ENCODE data around the gene HACL1.

HACL1 gene

GRCh38 chr3:15579051-15579450 is 22.3 kb downstream of the HACL1 start:
- H3K4me3 ChIP-seq (replicated peaks; ENCODE audit: low read depth, low read length): no peak overlapping the region
- no peak for TF ChIP-seq CTCF (IDR thresholded peaks at IDR 0.05; ENCODE audit: low read depth, low read length, missing control alignments)
- DNase-seq (ENCODE audit: extremely low read depth, low read depth): no peak

GRCh38 chr3:15578289-15578867 is 23.0 kb downstream of the HACL1 start:
- DNase-seq (ENCODE audit: extremely low read depth, low read depth): no peak
- TF ChIP-seq CTCF (IDR thresholded peaks at IDR 0.05; ENCODE audit: low read depth, low read length, missing control alignments): no peak
- H3K4me3 ChIP-seq (replicated peaks; ENCODE audit: low read depth, low read length): no peak overlapping the region

GRCh38 chr3:15576475-15576874 is 24.9 kb downstream of the HACL1 start:
- TF ChIP-seq CTCF (IDR thresholded peaks at IDR 0.05; ENCODE audit: low read depth, low read length, missing control alignments): no peak
- no peak overlapping the region for H3K4me3 ChIP-seq (replicated peaks; ENCODE audit: low read depth, low read length)

GRCh38 chr3:15575446-15575845 is 25.9 kb downstream of the HACL1 start:
- no peak for DNase-seq (ENCODE audit: extremely low read depth, low read depth)
- TF ChIP-seq CTCF (IDR thresholded peaks at IDR 0.05; ENCODE audit: low read depth, low read length, missing control alignments): no peak
- H3K4me3 ChIP-seq (replicated peaks; ENCODE audit: low read depth, low read length): no peak overlapping the region

More at GRCh38 chr3:15576475-15576874, 24.9 kb downstream of the HACL1 start:
- DNase-seq (ENCODE audit: extremely low read depth, low read depth): no peak

GRCh38 chr3:15572138-15572537 is 29.2 kb downstream of the HACL1 start:
- H3K4me3 ChIP-seq (replicated peaks; ENCODE audit: low read depth, low read length): no peak overlapping the region
- no peak for DNase-seq (ENCODE audit: extremely low read depth, low read depth)
- TF ChIP-seq CTCF (IDR thresholded peaks at IDR 0.05; ENCODE audit: low read depth, low read length, missing control alignments): no peak

GRCh38 chr3:15563190-15563589 is 38.2 kb downstream of the HACL1 start:
- TF ChIP-seq CTCF (IDR thresholded peaks at IDR 0.05; ENCODE audit: low read depth, low read length, missing control alignments): no peak
- H3K4me3 ChIP-seq (replicated peaks; ENCODE audit: low read depth, low read length): no peak overlapping the region
- no peak for DNase-seq (ENCODE audit: extremely low read depth, low read depth)

- H3K4me3 ChIP-seq (replicated peaks; ENCODE audit: low read depth, low read length): no peak overlapping the region
- TF ChIP-seq CTCF (IDR thresholded peaks at IDR 0.05; ENCODE audit: low read depth, low read length, missing control alignments): no peak
- no peak for DNase-seq (ENCODE audit: extremely low read depth, low read depth)
Observed at GRCh38 chr3:15562560-15562959, 38.8 kb downstream of the HACL1 start.
